ENCODE results near the gene CGNL1.
A peak's percentile ranks its signal among the peaks of the same experiment; 100 is the strongest.

CGNL1 gene

GRCh38 chr15:57386976-57387375 lies 10.7 kb downstream of the CGNL1 start (continued):
- TF ChIP-seq ZNF184 (tag by site-specific recombination; IDR thresholded peaks at IDR 0.05), result no peak
- no peak for TF ChIP-seq ZSCAN30 (tag by site-specific recombination; IDR thresholded peaks at IDR 0.05)
- TF ChIP-seq ZNF664 (tag by site-specific recombination; IDR thresholded peaks at IDR 0.05), result no peak
- no peak for TF ChIP-seq INSM2 (tag by site-specific recombination; IDR thresholded peaks at IDR 0.05)
- TF ChIP-seq ZNF555 (tag by site-specific recombination; conservative IDR thresholded peaks at IDR 0.05), result no peak
- no peak for TF ChIP-seq ZNF501 (tag by site-specific recombination; IDR thresholded peaks at IDR 0.05)
- TF ChIP-seq ZNF626 (tag by site-specific recombination; IDR thresholded peaks at IDR 0.05), result no peak
- no peak for TF ChIP-seq RBAK (tag by site-specific recombination; IDR thresholded peaks at IDR 0.05)

- ChIA-PET CTCF (interaction anchor here (0.8 kb wide), 1 partner anchor 119 kb away, joined by 4 read pairs; no protein-coding TSS in a partner anchor), POLR2A (interaction anchor here (0.7 kb wide), 1 partner anchor 20 kb away, joined by 3 read pairs; no protein-coding TSS in a partner anchor)
- H3K4me1 ChIP-seq (ENCODE audit: control insufficient read depth, insufficient read depth, low read length), result peaks cover 2% of the 10 kb centered on the region; the same call in 1 of the 2 replicates
- H3K27ac ChIP-seq (ENCODE audit: extremely low read depth, low read depth, low read length), result no peak overlapping the region
- no peak overlapping the region for H3K4me3 ChIP-seq (ENCODE audit: low read depth, low read length)
- H3K36me3 ChIP-seq (ENCODE audit: control insufficient read depth in 2 of 2, insufficient read depth in 1 of 2, low read length in 2 of 2), result no peaks in the 10 kb centered on the region
- no peaks in the 10 kb centered on the region for H3K9me3 ChIP-seq (ENCODE audit: control insufficient read depth, insufficient read depth, low read depth, low read length)
- TF ChIP-seq FEZF1 (tag by site-specific recombination; IDR thresholded peaks at IDR 0.05) (peak; percentile 80), ZNF701 (tag by site-specific recombination; IDR thresholded peaks at IDR 0.05) (no peak), ZNF133 (tag by site-specific recombination; IDR thresholded peaks at IDR 0.05) (no peak), ZSCAN30 (tag by site-specific recombination; IDR thresholded peaks at IDR 0.05) (peak; percentile 48; the same call in 1 of the 2 replicates), PRDM6 (tag by site-specific recombination; IDR thresholded peaks at IDR 0.05) (peak; percentile 93), BCL11A (tag by site-specific recombination; IDR thresholded peaks at IDR 0.05; ENCODE audit: low read depth) (no peak), ZNF221 (tag by site-specific recombination; IDR thresholded peaks at IDR 0.05; ENCODE audit: borderline replicate concordance) (no peak), PRDM4 (tag by site-specific recombination; IDR thresholded peaks at IDR 0.05) (no peak), ZNF184 (tag by site-specific recombination; IDR thresholded peaks at IDR 0.05) (no peak), ZNF580 (tag by site-specific recombination; IDR thresholded peaks at IDR 0.05) (no peak), SP7 (tag by site-specific recombination; IDR thresholded peaks at IDR 0.05) (peak; percentile 96), ZNF174 (tag by site-specific recombination; IDR thresholded peaks at IDR 0.05) (no peak), WT1 (tag by site-specific recombination; IDR thresholded peaks at IDR 0.05) (peak; percentile 31; the same call in 1 of the 2 replicates), ZIC2 (tag by site-specific recombination; IDR thresholded peaks at IDR 0.05) (peak; percentile 76), ZBTB26 (tag by site-specific recombination; optimal IDR thresholded peaks at IDR 0.05) (no peak), GLI2 (tag by site-specific recombination; IDR thresholded peaks at IDR 0.05; ENCODE audit: borderline replicate concordance, low read depth) (no peak), TCF7L2 (IDR thresholded peaks at IDR 0.05; ENCODE audit: borderline replicate concordance, low read depth, low read length) (peak; percentile 37; the same call in 1 of the 2 replicates), ZNF768 (tag by site-specific recombination; IDR thresholded peaks at IDR 0.05) (no peak), ZNF677 (tag by site-specific recombination; IDR thresholded peaks at IDR 0.05) (no peak), ZNF341 (tag by site-specific recombination; IDR thresholded peaks at IDR 0.05; ENCODE audit: low read depth) (peak; percentile 77), ZNF692 (tag by site-specific recombination; IDR thresholded peaks at IDR 0.05) (no peak), ZNF423 (tag by site-specific recombination; IDR thresholded peaks at IDR 0.05) (no peak), ZNF777 (tag by site-specific recombination; IDR thresholded peaks at IDR 0.05; ENCODE audit: borderline replicate concordance) (no peak)
Measured at GRCh38 chr15:57387564-57388076, 11.3 kb downstream of the CGNL1 start.
